CD14-positive monocyte (primary cell): ENCODE measurements around the gene C5. TPM values are rescaled to one million over a fixed set of nuclear protein-coding genes. Genes with fewer than 3 reads are reported as not detected.

Experiments used
- DNase-seq, 3 donors: peaks; one replicate each; pipeline ENCODE4 v3.0.0-alpha.2; 2011 to 2022
- H2AFZ ChIP-seq: 2 replicates; pipeline ENCODE4 v1.6.0; 2012; ENCODE audit warnings: mild to moderate bottlenecking, low read depth, low read length, inconsistent platforms; ENCODE audit not compliant: insufficient read depth, poor library complexity, severe bottlenecking
- H3K27ac ChIP-seq, 2 donors: 1 replicate in 1 of 2; 2 replicates in 1 of 2; pipeline ENCODE4 v1.5.1; 2012 to 2013; ENCODE audit warnings: low read length in 2 of 2, control low read depth in 1 of 2, inconsistent platforms in 1 of 2, low read depth in 1 of 2, mild to moderate bottlenecking in 1 of 2
- H3K27me3 ChIP-seq, 2 donors: one replicate each; pipeline versions ENCODE4 v1.6.0 to v1.6.1; 2011 to 2013; ENCODE audit warnings: low read length in 2 of 2; ENCODE audit not compliant: control insufficient read depth in 2 of 2, insufficient read depth in 2 of 2
- H3K36me3 ChIP-seq, 2 donors: replicated peaks in 1 of 2; 1 replicate in 1 of 2; 2 replicates in 1 of 2; pipeline versions ENCODE4 v1.5.1 to v1.6.1; 2012 to 2013; ENCODE audit warnings: low read length in 2 of 2, control low read depth in 1 of 2, inconsistent platforms in 1 of 2, mild to moderate bottlenecking in 1 of 2; ENCODE audit not compliant: insufficient read depth in 2 of 2, control insufficient read depth in 1 of 2
- H3K4me1 ChIP-seq, 2 donors: 1 replicate in 1 of 2; 2 replicates in 1 of 2; pipeline versions ENCODE4 v1.5.1 to v1.6.1; 2012 to 2013; ENCODE audit warnings: low read length in 2 of 2, control low read depth in 1 of 2, inconsistent platforms in 1 of 2, mild to moderate bottlenecking in 1 of 2, moderate library complexity in 1 of 2; ENCODE audit not compliant: insufficient read depth in 2 of 2, control insufficient read depth in 1 of 2
- H3K4me2 ChIP-seq: replicated peaks from 2 replicates; pipeline ENCODE3; 2012; ENCODE audit warnings: low read length, moderate library complexity, mild to moderate bottlenecking; ENCODE audit not compliant: poor library complexity, severe bottlenecking; ENCODE audit errors: extremely low read depth
- H3K4me3 ChIP-seq, 3 experiments: fragments of 200-600 bp in 1 of 3; sonication (generic) in 1 of 3; replicated peaks in 1 of 3; 1 replicate in 2 of 3; 2 replicates in 1 of 3; pipeline ENCODE4 v1.5.1; 2011 to 2013; ENCODE audit warnings: low read length in 3 of 3, mild to moderate bottlenecking in 3 of 3, control low read depth in 2 of 3, low read depth in 2 of 3, inconsistent platforms in 1 of 3, moderate library complexity in 1 of 3
- H3K79me2 ChIP-seq: 2 replicates; pipeline ENCODE4 v1.6.0; 2012; ENCODE audit warnings: mild to moderate bottlenecking, control low read depth, inconsistent platforms, low read length, moderate library complexity; ENCODE audit not compliant: insufficient read depth
- H3K9ac ChIP-seq: 2 replicates; pipeline ENCODE4 v1.6.0; 2017; ENCODE audit warnings: low read length, mild to moderate bottlenecking; ENCODE audit not compliant: insufficient read depth, poor library complexity, severe bottlenecking
- H3K9me3 ChIP-seq, 2 donors: replicated peaks in 1 of 2; 1 replicate in 1 of 2; 2 replicates in 1 of 2; pipeline versions ENCODE4 v1.5.1 to v1.6.1; 2012 to 2013; ENCODE audit warnings: low read length in 2 of 2, control low read depth in 1 of 2; ENCODE audit not compliant: control insufficient read depth in 1 of 2, insufficient read depth in 1 of 2
- H4K20me1 ChIP-seq: 2 replicates; pipeline ENCODE4 v1.6.0; 2012; ENCODE audit warnings: mild to moderate bottlenecking, low read length, control low read depth, moderate library complexity; ENCODE audit not compliant: insufficient read depth
- H3K27ac Mint-ChIP-seq, 7 donors: one replicate each; pipeline ENCODE4 v1.8.0; 2020; ENCODE audit warnings: mild to moderate bottlenecking in 7 of 7, mixed read lengths in 7 of 7, moderate library complexity in 6 of 7, inconsistent platforms in 2 of 7
- H3K27me3 Mint-ChIP-seq, 3 donors: one replicate each; pipeline ENCODE4 v1.8.0; 2021 to 2022; ENCODE audit warnings: low read depth in 3 of 3, mild to moderate bottlenecking in 3 of 3, mixed read lengths in 3 of 3, moderate library complexity in 3 of 3, inconsistent platforms in 1 of 3
- H3K36me3 Mint-ChIP-seq, 2 donors: one replicate each; pipeline ENCODE4 v1.8.0; 2020; ENCODE audit warnings: mixed read lengths in 2 of 2, inconsistent platforms in 1 of 2, mild to moderate bottlenecking in 1 of 2
- H3K4me1 Mint-ChIP-seq: one replicate; pipeline ENCODE4 v1.8.0; 2020; ENCODE audit warnings: mild to moderate bottlenecking, mixed read lengths
- H3K4me3 Mint-ChIP-seq, 2 donors: one replicate each; pipeline ENCODE4 v1.8.0; 2020; ENCODE audit warnings: mild to moderate bottlenecking in 2 of 2, mixed read lengths in 2 of 2, moderate library complexity in 1 of 2
- H3K9me3 Mint-ChIP-seq, 7 donors: one replicate each; pipeline ENCODE4 v1.8.0; 2020 to 2022; ENCODE audit warnings: mixed read lengths in 7 of 7, mild to moderate bottlenecking in 6 of 7, moderate library complexity in 6 of 7, inconsistent platforms in 2 of 7
- WGBS: methylation state at CpG from one replicate; pipeline ENCODE4 v1.1.5; 2013; ENCODE audit warnings: missing lambda C conversion rate; ENCODE audit not compliant: insufficient coverage; 5-methylcytosine and 5-hydroxymethylcytosine counted together
- intact Hi-C, 2 donors: fragments of 100-400 bp; cut with micrococcal nuclease; formaldehyde crosslinking; loops; one replicate each; pipeline versions ENCODE4 v1.15.0 to v1.15.1; 2023
- polyA plus RNA-seq, 3 donors: library from polyadenylated mRNA; depleted of rRNA in 1 of 3; unstranded in 2 of 3; stranded (reverse) in 1 of 3; fragments of 300-500 nt in 2 of 3; fragments of >200 nt in 1 of 3; fragmentation: Illumina TruSeq in 2 of 3; gene quantifications; 1 replicate in 2 of 3; 2 replicates in 1 of 3; pipeline ENCODE4 v1.2.3, GENCODE V29; 2012 to 2021
- TF ChIP-seq, protein P1 (sequence below): fragments of 200-600 bp; IDR thresholded peaks from one replicate; pipeline ENCODE4 v1.8.0; 2022; ENCODE audit warnings: antibody characterized with exemption, mild to moderate bottlenecking

C5 gene
- polyA plus RNA-seq, 3 donors, result 0.66 to 3.5 (median 1.2) TPM

DNA sequence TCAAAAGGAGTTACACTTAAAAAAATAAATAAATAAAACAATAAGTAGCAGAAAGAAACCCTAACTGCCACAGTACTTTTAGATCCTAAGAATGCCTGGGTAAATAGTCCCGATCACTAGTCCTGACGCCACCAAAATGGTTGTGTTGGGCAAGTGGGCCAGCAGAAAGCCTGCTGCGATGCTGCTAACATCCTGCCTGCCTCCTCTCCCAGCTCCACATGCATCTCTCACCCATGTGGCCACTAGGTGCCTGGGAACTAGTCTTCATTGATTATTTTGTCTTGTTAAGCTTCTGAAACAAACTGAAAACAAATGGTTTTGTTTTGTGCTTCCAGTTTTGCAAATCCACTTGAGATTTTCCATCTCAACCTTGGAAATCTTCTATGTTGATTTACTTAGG is 69.1 kb downstream of the C5 start:
- no peak overlapping the region for H3K4me2 ChIP-seq
- H3K27me3 ChIP-seq, result no peaks in the 10 kb centered on the region
- no peaks in the 10 kb centered on the region for H3K4me1 ChIP-seq
- H3K36me3 ChIP-seq, result no peaks in the 10 kb centered on the region
- Mint-ChIP-seq H3K4me1 (peaks cover 3% of the 10 kb centered on the region), H3K27me3 (peaks cover 0 to 1% (median 0%) of the 10 kb centered on the region in 3 donors), H3K4me3 (no peak overlapping the region), H3K27ac (no peak overlapping the region), H3K9me3 (peaks cover 0 to 3% (median 0%) of the 10 kb centered on the region in 7 donors), H3K36me3 (peaks cover 3 to 8% of the 10 kb centered on the region in 2 donors)
- H3K79me2 ChIP-seq, result no peaks in the 10 kb centered on the region
- no peaks in the 10 kb centered on the region for H3K9me3 ChIP-seq
- no peak overlapping the region for H3K4me3 ChIP-seq
- no peak overlapping the region for H2AFZ ChIP-seq
- no peak overlapping the region for H3K27ac ChIP-seq
- WGBS, result 100% methylated on average over 2 of the region's 3 CpGs
- intact Hi-C loops, result no loop called here
- H3K9ac ChIP-seq, result no peak overlapping the region
- DNase-seq, result no peak
- no peaks in the 10 kb centered on the region for H4K20me1 ChIP-seq
- TF ChIP-seq, protein P1, sequence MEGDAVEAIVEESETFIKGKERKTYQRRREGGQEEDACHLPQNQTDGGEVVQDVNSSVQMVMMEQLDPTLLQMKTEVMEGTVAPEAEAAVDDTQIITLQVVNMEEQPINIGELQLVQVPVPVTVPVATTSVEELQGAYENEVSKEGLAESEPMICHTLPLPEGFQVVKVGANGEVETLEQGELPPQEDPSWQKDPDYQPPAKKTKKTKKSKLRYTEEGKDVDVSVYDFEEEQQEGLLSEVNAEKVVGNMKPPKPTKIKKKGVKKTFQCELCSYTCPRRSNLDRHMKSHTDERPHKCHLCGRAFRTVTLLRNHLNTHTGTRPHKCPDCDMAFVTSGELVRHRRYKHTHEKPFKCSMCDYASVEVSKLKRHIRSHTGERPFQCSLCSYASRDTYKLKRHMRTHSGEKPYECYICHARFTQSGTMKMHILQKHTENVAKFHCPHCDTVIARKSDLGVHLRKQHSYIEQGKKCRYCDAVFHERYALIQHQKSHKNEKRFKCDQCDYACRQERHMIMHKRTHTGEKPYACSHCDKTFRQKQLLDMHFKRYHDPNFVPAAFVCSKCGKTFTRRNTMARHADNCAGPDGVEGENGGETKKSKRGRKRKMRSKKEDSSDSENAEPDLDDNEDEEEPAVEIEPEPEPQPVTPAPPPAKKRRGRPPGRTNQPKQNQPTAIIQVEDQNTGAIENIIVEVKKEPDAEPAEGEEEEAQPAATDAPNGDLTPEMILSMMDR, result no peak

DNA sequence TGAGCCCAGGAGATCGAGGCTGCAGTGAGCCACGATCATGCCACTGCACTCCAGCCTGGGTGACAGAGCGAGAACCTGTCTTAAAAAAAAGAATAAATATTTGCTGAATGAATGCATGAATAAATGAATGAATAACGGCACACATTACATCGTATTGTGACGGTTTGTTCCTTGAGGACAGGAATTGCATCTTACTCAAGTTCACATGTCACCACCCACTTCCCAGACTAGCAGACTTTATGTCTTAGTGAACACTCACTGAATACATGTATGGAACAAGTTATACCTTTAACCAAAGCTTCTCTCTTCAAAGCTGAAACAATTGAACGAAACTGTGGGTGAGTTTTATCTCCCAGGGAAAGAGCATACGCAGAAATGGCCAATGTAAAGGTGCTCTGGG is 70.3 kb downstream of the C5 start:
- H3K9me3 Mint-ChIP-seq, result peaks cover 0 to 3% (median 0%) of the 10 kb centered on the region in 7 donors
- H3K9me3 ChIP-seq, result no peaks in the 10 kb centered on the region
- H3K27ac ChIP-seq, result no peak overlapping the region
- no peak overlapping the region for H3K27ac Mint-ChIP-seq
- H3K79me2 ChIP-seq, result no peaks in the 10 kb centered on the region
- TF ChIP-seq, protein P1, result no peak
- peaks cover 7% of the 10 kb centered on the region for H3K4me1 Mint-ChIP-seq
- H3K4me1 ChIP-seq, result no peaks in the 10 kb centered on the region
- H3K4me3 Mint-ChIP-seq, result no peak overlapping the region
- intact Hi-C loops, result no loop called here
- no peak overlapping the region for H3K9ac ChIP-seq
- H3K36me3 Mint-ChIP-seq, result peaks cover 3 to 8% of the 10 kb centered on the region in 2 donors
- no peak overlapping the region for H3K4me2 ChIP-seq
- no peak for DNase-seq
- H3K27me3 ChIP-seq, result no peaks in the 10 kb centered on the region
- H3K36me3 ChIP-seq, result no peaks in the 10 kb centered on the region
- WGBS, result 100% methylated on average over 3 of the region's 8 CpGs
- H4K20me1 ChIP-seq, result no peaks in the 10 kb centered on the region
- no peak overlapping the region for H2AFZ ChIP-seq
- H3K4me3 ChIP-seq, result no peak overlapping the region
- peaks cover 0 to 1% (median 0%) of the 10 kb centered on the region in 3 donors for H3K27me3 Mint-ChIP-seq
